Mesothelial cell of epicardium (in vitro differentiated cells): ENCODE measurements around the gene RUFY4. TPM values are rescaled to one million over a fixed set of nuclear protein-coding genes. Genes with fewer than 3 reads are reported as not detected.
A peak's percentile ranks its signal among the peaks of the same experiment; 100 is the strongest.

Experiments
- DNase-seq, 2 experiments: peaks; one replicate each; pipeline ENCODE4 v3.0.0; 2021; ENCODE audit warnings: low spot score in 2 of 2; ENCODE audit not compliant: unreplicated experiment in 2 of 2
- H3K27ac Mint-ChIP-seq: 2 replicates; pipeline ENCODE4 v1.8.0; 2021; ENCODE audit warnings: mixed read lengths
- H3K27me3 Mint-ChIP-seq: 2 replicates; pipeline ENCODE4 v1.8.0; 2021; ENCODE audit warnings: low read depth, mixed read lengths
- H3K36me3 Mint-ChIP-seq: 2 replicates; pipeline ENCODE4 v1.8.0; 2021; ENCODE audit warnings: mixed read lengths
- H3K4me1 Mint-ChIP-seq: 2 replicates; pipeline ENCODE4 v1.8.0; 2021; ENCODE audit warnings: mixed read lengths
- H3K4me3 Mint-ChIP-seq: 2 replicates; pipeline ENCODE4 v1.8.0; 2021; ENCODE audit warnings: mild to moderate bottlenecking, moderate library complexity, mixed read lengths
- H3K9me3 Mint-ChIP-seq: 2 replicates; pipeline ENCODE4 v1.8.0; 2021; ENCODE audit warnings: mixed read lengths
- total RNA-seq: library from RNA; stranded (reverse); gene quantifications from 3 replicates; pipeline ENCODE4 v1.2.1, GENCODE V29; 2021
- TF ChIP-seq, protein P1 (sequence below): fragments of 200-600 bp; sonication (generic); IDR thresholded peaks from one replicate; pipeline ENCODE4 v1.5.0; 2021; ENCODE audit warnings: antibody characterized with exemption; ENCODE audit not compliant: unreplicated experiment

RUFY4 gene
- total RNA-seq, 1 donor from 2014 or later, result not detected

DNA sequence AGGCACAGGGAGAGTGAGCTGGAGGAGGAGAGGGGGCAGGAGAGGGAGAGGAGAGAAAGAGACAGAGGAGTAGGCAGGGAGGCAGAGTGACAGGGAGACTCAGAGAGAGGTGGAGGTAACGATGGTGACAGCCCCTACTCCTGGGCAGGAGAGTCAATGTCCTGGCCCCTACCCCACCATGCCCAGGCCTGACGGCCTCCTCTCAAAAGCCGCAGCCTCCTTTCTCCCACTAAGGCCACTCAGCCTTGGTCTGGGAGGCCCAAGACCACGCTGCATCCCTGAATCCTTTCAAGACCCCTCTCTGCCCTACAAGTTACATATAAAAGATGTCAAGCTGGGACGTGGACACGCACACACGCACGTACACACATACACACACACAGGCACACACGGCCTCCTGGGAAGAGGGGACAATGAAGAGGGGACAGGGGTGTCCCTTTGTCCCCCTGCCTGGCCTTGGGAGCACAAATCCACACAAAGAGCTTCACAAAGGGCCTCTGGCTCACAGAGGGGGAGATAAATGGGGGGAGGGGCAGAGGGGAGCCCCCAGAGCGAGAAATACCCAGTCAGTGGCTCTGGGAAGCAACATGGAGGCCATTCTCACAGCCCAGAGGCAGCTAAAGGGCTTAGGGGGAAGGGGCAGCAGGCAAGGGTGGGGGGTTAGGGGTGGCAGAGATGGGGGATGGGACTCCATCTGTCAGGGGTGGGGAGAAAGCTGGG lies 46.8 kb upstream of the RUFY4 start:
- DNase-seq, result no peak
- Mint-ChIP-seq H3K27me3 (no peaks in the 10 kb centered on the region), H3K36me3 (no peaks in the 10 kb centered on the region), H3K4me3 (no peak overlapping the region), H3K4me1 (peaks cover 11% of the 10 kb centered on the region), H3K27ac (peak overlapping the region; percentile 19), H3K9me3 (no peaks in the 10 kb centered on the region)
- TF ChIP-seq, protein P1, sequence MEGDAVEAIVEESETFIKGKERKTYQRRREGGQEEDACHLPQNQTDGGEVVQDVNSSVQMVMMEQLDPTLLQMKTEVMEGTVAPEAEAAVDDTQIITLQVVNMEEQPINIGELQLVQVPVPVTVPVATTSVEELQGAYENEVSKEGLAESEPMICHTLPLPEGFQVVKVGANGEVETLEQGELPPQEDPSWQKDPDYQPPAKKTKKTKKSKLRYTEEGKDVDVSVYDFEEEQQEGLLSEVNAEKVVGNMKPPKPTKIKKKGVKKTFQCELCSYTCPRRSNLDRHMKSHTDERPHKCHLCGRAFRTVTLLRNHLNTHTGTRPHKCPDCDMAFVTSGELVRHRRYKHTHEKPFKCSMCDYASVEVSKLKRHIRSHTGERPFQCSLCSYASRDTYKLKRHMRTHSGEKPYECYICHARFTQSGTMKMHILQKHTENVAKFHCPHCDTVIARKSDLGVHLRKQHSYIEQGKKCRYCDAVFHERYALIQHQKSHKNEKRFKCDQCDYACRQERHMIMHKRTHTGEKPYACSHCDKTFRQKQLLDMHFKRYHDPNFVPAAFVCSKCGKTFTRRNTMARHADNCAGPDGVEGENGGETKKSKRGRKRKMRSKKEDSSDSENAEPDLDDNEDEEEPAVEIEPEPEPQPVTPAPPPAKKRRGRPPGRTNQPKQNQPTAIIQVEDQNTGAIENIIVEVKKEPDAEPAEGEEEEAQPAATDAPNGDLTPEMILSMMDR, result no peak

GRCh38 chr2:218022851-218023530 lies 46.1 kb upstream of the RUFY4 start:
- Mint-ChIP-seq H3K27me3 (no peaks in the 10 kb centered on the region), H3K9me3 (no peaks in the 10 kb centered on the region)
- TF ChIP-seq, protein P1, result no peak

DNA sequence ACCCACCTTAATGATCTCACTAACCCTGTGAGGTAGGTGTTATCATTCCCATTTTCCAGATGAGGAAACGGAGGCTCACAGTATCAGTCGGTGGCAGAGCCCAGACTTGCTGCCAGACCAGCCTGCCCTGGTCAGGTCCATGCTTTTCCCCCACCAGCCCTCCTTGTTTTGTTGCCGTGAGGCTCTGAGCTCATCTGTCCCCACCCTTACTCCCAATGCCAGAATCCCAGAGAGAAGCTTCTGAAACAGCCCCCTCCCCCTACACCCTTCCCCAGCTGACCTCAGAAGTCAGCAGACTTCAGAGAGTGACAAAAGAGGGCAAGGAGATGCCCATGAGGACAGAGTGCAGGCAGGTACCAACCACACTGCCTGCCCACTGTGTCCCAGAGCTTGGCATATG lies 45.4 kb upstream of the RUFY4 start:
- no peaks in the 10 kb centered on the region for H3K36me3 Mint-ChIP-seq
- H3K4me1 Mint-ChIP-seq, result peaks cover 7% of the 10 kb centered on the region
- TF ChIP-seq, protein P1, result no peak
- no peak for DNase-seq
- no peak overlapping the region for H3K27ac Mint-ChIP-seq
- no peak overlapping the region for H3K4me3 Mint-ChIP-seq
- no peaks in the 10 kb centered on the region for H3K9me3 Mint-ChIP-seq
- H3K27me3 Mint-ChIP-seq, result no peaks in the 10 kb centered on the region

More at GRCh38 chr2:218022851-218023530, 46.1 kb upstream of the RUFY4 start:
- DNase-seq, result no peak
- H3K36me3 Mint-ChIP-seq, result no peaks in the 10 kb centered on the region
- peaks cover 11% of the 10 kb centered on the region for H3K4me1 Mint-ChIP-seq
- no peak overlapping the region for H3K27ac Mint-ChIP-seq
- no peak overlapping the region for H3K4me3 Mint-ChIP-seq

DNA sequence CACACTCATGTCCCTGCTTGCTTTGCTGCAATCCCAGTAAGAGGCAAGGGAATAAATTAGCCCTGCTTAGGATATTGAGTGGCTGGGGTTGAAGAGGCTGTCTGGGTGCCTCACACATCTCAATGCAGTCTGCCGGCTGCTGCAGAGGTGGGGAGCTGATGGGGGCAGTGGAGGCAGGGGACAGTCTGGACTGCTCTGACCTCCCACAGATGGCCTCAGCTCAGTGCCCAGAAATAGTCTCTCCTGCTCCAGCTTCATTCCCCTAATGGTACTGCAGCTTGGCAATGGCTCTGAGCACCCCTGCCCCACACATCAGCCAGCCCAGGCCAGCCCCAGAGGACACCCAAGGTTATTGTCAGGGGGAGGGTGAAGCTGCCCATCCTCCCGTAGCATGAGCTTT lies 44.7 kb upstream of the RUFY4 start:
- H3K27me3 Mint-ChIP-seq, result no peaks in the 10 kb centered on the region
- H3K4me3 Mint-ChIP-seq, result no peak overlapping the region
- no peaks in the 10 kb centered on the region for H3K9me3 Mint-ChIP-seq
- H3K27ac Mint-ChIP-seq, result no peak overlapping the region
- TF ChIP-seq, protein P1, result no peak
- DNase-seq, result peak in 1 of 2 experiments; percentile 28
- no peaks in the 10 kb centered on the region for H3K36me3 Mint-ChIP-seq
- peaks cover 7% of the 10 kb centered on the region for H3K4me1 Mint-ChIP-seq

DNA sequence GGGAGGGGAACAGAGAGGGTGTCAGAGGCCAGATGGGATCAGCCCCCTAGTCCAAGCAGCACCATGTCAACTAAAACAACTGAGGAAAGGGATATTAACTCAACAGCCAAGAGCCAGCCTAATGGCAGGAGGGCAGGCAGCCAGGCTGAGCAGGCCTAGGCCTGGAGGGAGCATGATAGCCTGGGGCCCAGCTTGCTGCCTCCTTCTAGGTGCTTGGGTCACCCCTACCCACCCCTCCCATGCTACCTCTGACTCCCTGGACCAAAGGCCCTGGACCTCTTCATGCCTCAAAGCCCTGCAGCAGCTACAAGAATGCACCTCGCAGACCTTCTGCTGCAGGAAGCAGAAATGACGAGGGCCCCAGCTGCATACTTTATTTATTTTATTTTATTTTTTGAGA lies 44.2 kb upstream of the RUFY4 start:
- no peaks in the 10 kb centered on the region for H3K27me3 Mint-ChIP-seq
- peaks cover 4% of the 10 kb centered on the region for H3K4me1 Mint-ChIP-seq
- no peaks in the 10 kb centered on the region for H3K9me3 Mint-ChIP-seq
- H3K27ac Mint-ChIP-seq, result no peak overlapping the region
- DNase-seq, result no peak
- no peak overlapping the region for H3K4me3 Mint-ChIP-seq
- TF ChIP-seq, protein P1, result no peak
- no peaks in the 10 kb centered on the region for H3K36me3 Mint-ChIP-seq
